A673 (cell line): ENCODE data around the gene NCOR2. TPM values are rescaled to one million over a fixed set of nuclear protein-coding genes. Genes with fewer than 3 reads are reported as not detected.

Experiments
- BruUV-seq: library from RNA; stranded (reverse); fragments of 400-500 nt; replicated peaks from 2 replicates; lab custom pipeline; 2021; lab: Mats Ljungman, UMichigan
- CTCF ChIA-PET: fragments of 300-600 bp; sonication (Branson Sonifier 250); formaldehyde crosslinking; loops from one replicate; lab custom pipeline; 2022; ENCODE audit warnings: antibody characterized with exemption; lab: Charles Lee
- POLR2A ChIA-PET: fragments of 300-600 bp; sonication (Branson Sonifier 250); formaldehyde crosslinking; loops from one replicate; lab custom pipeline; 2022; ENCODE audit warnings: antibody characterized with exemption; ENCODE audit not compliant: low non-redundant PET; lab: Charles Lee
- DNase-seq: peaks from one replicate; pipeline ENCODE4 v3.0.0-alpha.2; 2015; ENCODE audit warnings: low spot score
- H3K27ac ChIP-seq: fragments of 200-600 bp; sonication (generic); 2 replicates; pipeline ENCODE4 v1.5.1; 2016; ENCODE audit warnings: mixed run types, low read depth, mild to moderate bottlenecking, mixed read lengths, antibody characterized with exemption, low read length; ENCODE audit not compliant: poor library complexity, severe bottlenecking
- H3K27me3 ChIP-seq: fragments of 200-600 bp; sonication (generic); replicated peaks from 2 replicates; pipeline ENCODE4 v1.6.1; 2017; ENCODE audit warnings: mixed run types, low read depth, mild to moderate bottlenecking, mixed read lengths, antibody characterized with exemption, low read length; ENCODE audit not compliant: insufficient read depth, poor library complexity
- H3K36me3 ChIP-seq: fragments of 200-600 bp; sonication (generic); 2 replicates; pipeline ENCODE4 v1.6.1; 2016; ENCODE audit warnings: mixed run types, mild to moderate bottlenecking, mixed read lengths, antibody characterized with exemption, low read length; ENCODE audit not compliant: insufficient read depth, poor library complexity, severe bottlenecking
- H3K4me1 ChIP-seq: fragments of 200-600 bp; sonication (generic); 2 replicates; pipeline ENCODE4 v1.6.1; 2017; ENCODE audit warnings: mixed run types, mild to moderate bottlenecking, mixed read lengths, antibody characterized with exemption, low read length; ENCODE audit not compliant: insufficient read depth, poor library complexity, severe bottlenecking
- H3K4me3 ChIP-seq: fragments of 200-600 bp; sonication (generic); 2 replicates; pipeline ENCODE4 v1.5.1; 2016; ENCODE audit warnings: low read depth, mixed run types, mild to moderate bottlenecking, mixed read lengths, low read length; ENCODE audit not compliant: poor library complexity, severe bottlenecking
- H3K9me3 ChIP-seq: fragments of 200-600 bp; sonication (generic); 2 replicates; pipeline ENCODE4 v1.6.1; 2016; ENCODE audit warnings: mixed run types, low read depth, mild to moderate bottlenecking, mixed read lengths, antibody characterized with exemption, low read length; ENCODE audit not compliant: poor library complexity, severe bottlenecking
- EZH2 ChIP-seq: fragments of 200-600 bp; sonication (generic); IDR thresholded peaks from 2 replicates; pipeline ENCODE4 v1.6.1; 2017; ENCODE audit warnings: borderline replicate concordance, low read depth, mild to moderate bottlenecking, mixed read lengths, antibody characterized with exemption, low read length; ENCODE audit not compliant: poor library complexity, severe bottlenecking
- intact Hi-C: fragments of 100-400 bp; cut with micrococcal nuclease; formaldehyde crosslinking; loops from one replicate; pipeline ENCODE4 v1.10.0; 2022; ENCODE audit not compliant: unreplicated experiment
- total RNA-seq: library from RNA; stranded (reverse); gene quantifications from 2 replicates; pipeline ENCODE4 v1.2.3, GENCODE V29; 2021
- TF ChIP-seq, protein P1 (sequence below): fragments of 300-800, 200-600 bp; sonication (generic); conservative IDR thresholded peaks from 2 replicates; pipeline ENCODE4 v1.5.1; 2017; ENCODE audit warnings: low read depth, mild to moderate bottlenecking, antibody characterized with exemption, low read length, moderate library complexity, mixed read lengths

NCOR2 gene
- total RNA-seq, 1 experiment from 2014 or later: 227 TPM

DNA sequence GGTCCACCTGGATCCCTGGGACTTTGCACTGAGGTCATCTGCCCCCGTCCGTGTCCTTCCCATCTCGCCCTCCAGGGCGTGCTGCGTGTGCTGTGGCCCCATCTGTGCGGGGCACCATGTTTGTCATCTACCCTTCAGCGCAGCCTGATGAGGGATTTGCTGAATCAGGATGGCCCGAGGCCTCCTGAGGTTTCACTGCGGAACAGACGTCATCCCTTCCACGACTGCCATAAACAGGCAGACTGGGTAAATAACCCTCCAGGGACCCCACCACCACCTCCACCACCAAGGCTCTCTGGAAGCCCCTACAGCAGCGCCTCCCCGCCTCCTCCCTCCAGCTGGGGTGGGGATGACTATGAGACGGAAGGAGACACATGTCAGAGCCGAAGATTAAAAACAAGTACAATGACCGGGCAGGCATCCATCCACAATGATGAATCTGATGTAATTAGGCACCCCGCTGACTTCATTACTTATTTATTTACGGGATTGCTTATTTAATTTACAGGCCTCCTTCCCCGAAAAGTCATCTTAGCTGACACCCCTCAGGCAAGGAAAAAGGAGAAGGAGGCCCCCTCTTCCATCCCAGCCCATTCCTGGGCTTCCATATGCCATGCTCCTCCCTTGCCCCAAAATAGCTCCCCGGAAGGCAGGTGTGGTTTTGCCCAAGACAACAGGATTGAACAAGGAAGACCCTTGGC is 39.4 kb downstream of the NCOR2 start:
- intact Hi-C loops: loop anchor here (5.0 kb wide), 1 partner anchor 39 kb away; the partner anchor contains the start of gene NCOR2
- Histone ChIP-seq H3K9me3 (peaks cover 5% of the 10 kb centered on the region), H3K4me1 (peaks cover 56% of the 10 kb centered on the region), H3K27me3 (no peaks in the 10 kb centered on the region), H3K4me3 (peak overlapping the region; percentile 7), H3K36me3 (peaks cover 4% of the 10 kb centered on the region), H3K27ac (peak overlapping the region; percentile 93)
- TF ChIP-seq EZH2: no peak
- TF ChIP-seq, protein P1, sequence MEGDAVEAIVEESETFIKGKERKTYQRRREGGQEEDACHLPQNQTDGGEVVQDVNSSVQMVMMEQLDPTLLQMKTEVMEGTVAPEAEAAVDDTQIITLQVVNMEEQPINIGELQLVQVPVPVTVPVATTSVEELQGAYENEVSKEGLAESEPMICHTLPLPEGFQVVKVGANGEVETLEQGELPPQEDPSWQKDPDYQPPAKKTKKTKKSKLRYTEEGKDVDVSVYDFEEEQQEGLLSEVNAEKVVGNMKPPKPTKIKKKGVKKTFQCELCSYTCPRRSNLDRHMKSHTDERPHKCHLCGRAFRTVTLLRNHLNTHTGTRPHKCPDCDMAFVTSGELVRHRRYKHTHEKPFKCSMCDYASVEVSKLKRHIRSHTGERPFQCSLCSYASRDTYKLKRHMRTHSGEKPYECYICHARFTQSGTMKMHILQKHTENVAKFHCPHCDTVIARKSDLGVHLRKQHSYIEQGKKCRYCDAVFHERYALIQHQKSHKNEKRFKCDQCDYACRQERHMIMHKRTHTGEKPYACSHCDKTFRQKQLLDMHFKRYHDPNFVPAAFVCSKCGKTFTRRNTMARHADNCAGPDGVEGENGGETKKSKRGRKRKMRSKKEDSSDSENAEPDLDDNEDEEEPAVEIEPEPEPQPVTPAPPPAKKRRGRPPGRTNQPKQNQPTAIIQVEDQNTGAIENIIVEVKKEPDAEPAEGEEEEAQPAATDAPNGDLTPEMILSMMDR: 0 out of 2 replicates have a peak, but pooled peaks have one; percentile 24
- peak; percentile 98 for DNase-seq
- no TSS peak for BruUV-seq
- ChIA-PET POLR2A (no interaction called here), CTCF (interaction anchor here (0.6 kb wide), 1 partner anchor 193 kb away, joined by 3 read pairs; no protein-coding TSS in a partner anchor)

DNA sequence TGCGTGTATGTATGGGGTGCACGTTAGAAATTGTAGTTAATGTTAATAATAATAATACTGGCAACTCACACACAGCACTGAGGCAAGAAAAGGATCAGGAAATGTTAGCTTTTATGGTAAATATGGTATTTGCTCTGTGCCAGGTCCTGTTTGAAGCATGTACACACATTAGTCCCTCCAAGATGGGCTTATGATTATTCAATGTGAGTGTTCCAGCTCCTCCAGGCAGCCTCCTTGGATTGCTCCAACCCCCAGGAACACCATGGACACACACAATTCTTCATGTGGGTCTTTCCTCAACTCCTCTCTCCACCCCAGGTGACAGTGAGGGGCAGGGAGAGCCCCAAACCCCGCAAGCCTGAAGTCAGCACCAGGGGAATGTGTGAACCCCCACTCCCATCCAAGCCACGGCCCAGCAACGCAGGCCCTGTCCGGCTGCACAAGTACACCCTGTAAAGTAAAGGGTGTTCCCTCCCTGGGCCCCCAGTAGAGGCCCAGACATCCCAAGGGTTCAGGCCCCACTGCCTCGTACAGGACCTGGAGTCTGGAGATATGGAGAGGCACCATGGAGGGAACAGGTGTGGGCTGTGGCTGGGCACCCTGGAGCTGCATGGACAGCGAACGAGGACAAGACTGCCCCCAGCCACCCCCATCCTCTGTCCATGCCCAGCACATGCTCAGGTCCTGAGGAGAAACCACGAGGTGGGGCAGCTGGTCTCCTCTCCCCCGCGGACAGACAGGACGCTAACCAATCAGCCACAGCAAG is 41.3 kb downstream of the NCOR2 start:
- ChIA-PET POLR2A (no interaction called here), CTCF (no interaction called here)
- Histone ChIP-seq H3K4me1 (peaks cover 37% of the 10 kb centered on the region), H3K27ac (peak overlapping the region; percentile 93), H3K4me3 (no peak overlapping the region), H3K9me3 (peaks cover 5% of the 10 kb centered on the region), H3K36me3 (peaks cover 4% of the 10 kb centered on the region), H3K27me3 (no peaks in the 10 kb centered on the region)
- DNase-seq: no peak
- BruUV-seq: no TSS peak
- intact Hi-C loops: loop anchor here (5.0 kb wide), 1 partner anchor 41 kb away; the partner anchor contains the start of gene NCOR2
- TF ChIP-seq, protein P1: no peak
- no peak for TF ChIP-seq EZH2

DNA sequence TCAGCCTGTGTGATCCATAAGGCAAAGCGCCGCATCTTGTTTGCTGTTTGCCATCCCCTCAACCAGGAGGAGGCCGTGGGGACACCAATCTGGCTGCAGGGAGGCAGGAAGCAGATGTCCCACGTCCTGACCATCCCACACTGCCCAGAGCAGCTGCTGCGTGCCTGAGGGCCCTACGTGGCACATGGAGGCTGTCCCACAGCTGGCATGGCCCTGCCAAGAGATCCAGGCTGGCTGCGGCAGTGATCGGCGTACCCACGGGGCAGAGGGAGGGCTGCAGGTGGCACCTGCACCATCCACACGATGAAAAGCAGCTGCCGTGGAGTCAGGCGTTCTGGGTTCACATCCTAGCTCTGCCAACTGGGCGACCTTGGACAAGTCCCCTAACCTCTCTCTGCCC is 42.0 kb downstream of the NCOR2 start:
- Histone ChIP-seq H3K9me3 (peaks cover 5% of the 10 kb centered on the region), H3K4me1 (peaks cover 31% of the 10 kb centered on the region), H3K27me3 (no peaks in the 10 kb centered on the region), H3K4me3 (no peak overlapping the region), H3K36me3 (peaks cover 4% of the 10 kb centered on the region), H3K27ac (peak overlapping the region; percentile 40)
- CTCF ChIA-PET: no interaction called here
- POLR2A ChIA-PET: no interaction called here
- TF ChIP-seq, protein P1: no peak
- TF ChIP-seq EZH2: no peak
- intact Hi-C loops: loop anchor here (5.0 kb wide), 1 partner anchor 42 kb away; the partner anchor contains the start of gene NCOR2
- DNase-seq: no peak
- BruUV-seq: no TSS peak
